GM10266 (cell line): ENCODE data around the gene MTURN.

Source experiments
- DNase-seq: peaks from one replicate; pipeline ENCODE4 v3.0.0; 2012; ENCODE audit errors: extremely low spot score
- CTCF ChIP-seq: IDR thresholded peaks from 2 replicates; pipeline ENCODE4 v1.5.1; 2012; ENCODE audit warnings: mild to moderate bottlenecking, low read depth; ENCODE audit not compliant: control insufficient read depth, insufficient read depth; ENCODE audit errors: missing control alignments

Gene MTURN

GRCh38 chr7:30166841-30167235 lies 32.1 kb downstream of the MTURN start:
- no peak for TF ChIP-seq CTCF
- DNase-seq: no peak

- DNase-seq: no peak
- no peak for TF ChIP-seq CTCF
These were observed 33.1 kb downstream of the MTURN start for GRCh38 chr7:30167901-30168300.

- DNase-seq: no peak
- no peak for TF ChIP-seq CTCF
These were observed 34.2 kb downstream of the MTURN start for GRCh38 chr7:30168835-30169573.

GRCh38 chr7:30169579-30169978 lies 34.8 kb downstream of the MTURN start:
- TF ChIP-seq CTCF: no peak
- DNase-seq: no peak

GRCh38 chr7:30170476-30171205 lies 35.9 kb downstream of the MTURN start:
- DNase-seq: no peak
- no peak for TF ChIP-seq CTCF

- no peak for TF ChIP-seq CTCF
- DNase-seq: no peak
These were observed 37.1 kb downstream of the MTURN start for GRCh38 chr7:30171766-30172447.
